Ovary (tissue), 3 donors: ENCODE measurements around the gene GPSM3.

Experiments
- POLR2A ChIP-seq: fragments of 450-650 bp; IDR thresholded peaks from one replicate; pipeline ENCODE4 v1.6.1; 2017; ENCODE audit warnings: antibody characterized with exemption, mild to moderate bottlenecking, moderate library complexity
- TF ChIP-seq, protein P1 (sequence below), 3 donors: fragments of 450-650 bp in 2 of 3; fragments of 200-600 bp in 1 of 3; IDR thresholded peaks; one replicate each; pipeline versions ENCODE4 v1.5.1 to v1.8.0; 2016 to 2022; ENCODE audit warnings: antibody characterized with exemption in 3 of 3, mild to moderate bottlenecking in 1 of 3
- donor health status: DM: no; HTN: no; CAD: no.

DNA sequence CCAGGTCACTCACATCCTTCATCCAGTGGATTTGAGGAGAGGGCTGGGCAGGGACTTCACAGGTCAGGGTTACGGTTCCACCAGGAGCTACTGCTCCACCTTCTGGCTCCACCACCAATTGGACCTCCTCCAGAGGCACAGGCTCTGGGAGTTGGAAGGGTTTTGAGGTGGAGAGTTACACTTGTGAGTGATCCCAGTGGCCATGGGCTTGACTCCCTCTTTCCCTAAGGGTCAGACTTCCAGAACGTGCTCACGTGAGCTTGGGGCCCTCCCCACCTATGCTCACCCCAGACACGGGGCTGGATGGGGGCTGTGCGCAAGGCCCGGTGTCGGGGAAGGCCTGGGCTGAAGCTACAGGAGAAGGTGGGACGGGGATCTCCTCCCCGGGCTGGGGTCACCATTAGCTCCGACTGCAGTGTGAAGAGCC, 9.9 kb downstream of the GPSM3 start:
- TF ChIP-seq, protein P1, sequence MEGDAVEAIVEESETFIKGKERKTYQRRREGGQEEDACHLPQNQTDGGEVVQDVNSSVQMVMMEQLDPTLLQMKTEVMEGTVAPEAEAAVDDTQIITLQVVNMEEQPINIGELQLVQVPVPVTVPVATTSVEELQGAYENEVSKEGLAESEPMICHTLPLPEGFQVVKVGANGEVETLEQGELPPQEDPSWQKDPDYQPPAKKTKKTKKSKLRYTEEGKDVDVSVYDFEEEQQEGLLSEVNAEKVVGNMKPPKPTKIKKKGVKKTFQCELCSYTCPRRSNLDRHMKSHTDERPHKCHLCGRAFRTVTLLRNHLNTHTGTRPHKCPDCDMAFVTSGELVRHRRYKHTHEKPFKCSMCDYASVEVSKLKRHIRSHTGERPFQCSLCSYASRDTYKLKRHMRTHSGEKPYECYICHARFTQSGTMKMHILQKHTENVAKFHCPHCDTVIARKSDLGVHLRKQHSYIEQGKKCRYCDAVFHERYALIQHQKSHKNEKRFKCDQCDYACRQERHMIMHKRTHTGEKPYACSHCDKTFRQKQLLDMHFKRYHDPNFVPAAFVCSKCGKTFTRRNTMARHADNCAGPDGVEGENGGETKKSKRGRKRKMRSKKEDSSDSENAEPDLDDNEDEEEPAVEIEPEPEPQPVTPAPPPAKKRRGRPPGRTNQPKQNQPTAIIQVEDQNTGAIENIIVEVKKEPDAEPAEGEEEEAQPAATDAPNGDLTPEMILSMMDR (IDR thresholded peaks at IDR 0.05): no peak
- no peak for TF ChIP-seq POLR2A
